OCI-M2 (cell line): ENCODE results near the gene CENPL.
"Not testable (repeated sequence)": the region's sequence is repeated elsewhere in the genome, so short reads cannot be mapped to it uniquely, and the experiment has no call there.

ENCODE experiments used
- DNase-seq: peaks from one replicate; lab custom pipeline; 2025; ENCODE audit not compliant: unreplicated experiment; lab: John Stamatoyannopoulos, UW

CENPL gene

DNA sequence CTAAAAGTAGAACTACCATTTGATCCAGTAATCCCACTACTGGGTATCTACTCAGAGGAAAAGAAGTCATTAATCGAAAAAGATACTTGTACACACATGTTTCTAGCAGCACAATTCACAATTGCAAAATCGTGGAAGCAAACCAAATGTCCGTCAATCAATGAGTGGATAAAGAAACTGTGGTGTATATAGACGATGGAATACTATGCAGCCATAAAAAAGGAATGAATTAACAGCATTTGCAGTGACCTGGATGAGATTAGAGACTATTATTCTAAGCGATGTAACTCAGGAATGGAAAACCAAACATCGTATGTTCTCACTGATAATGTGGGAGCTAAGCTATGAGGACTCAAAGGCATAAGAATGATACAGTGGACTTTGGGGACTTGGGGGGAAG is 60.4 kb downstream of the CENPL start:
- DNase-seq, result not testable (repeated sequence)

- no peak for DNase-seq
Measured at GRCh38 chr1:173758980-173759379, 65.7 kb downstream of the CENPL start.

GRCh38 chr1:173758110-173758509 is 66.6 kb downstream of the CENPL start:
- DNase-seq, result no peak

GRCh38 chr1:173757666-173758065 is 67.0 kb downstream of the CENPL start:
- DNase-seq, result no peak

DNA sequence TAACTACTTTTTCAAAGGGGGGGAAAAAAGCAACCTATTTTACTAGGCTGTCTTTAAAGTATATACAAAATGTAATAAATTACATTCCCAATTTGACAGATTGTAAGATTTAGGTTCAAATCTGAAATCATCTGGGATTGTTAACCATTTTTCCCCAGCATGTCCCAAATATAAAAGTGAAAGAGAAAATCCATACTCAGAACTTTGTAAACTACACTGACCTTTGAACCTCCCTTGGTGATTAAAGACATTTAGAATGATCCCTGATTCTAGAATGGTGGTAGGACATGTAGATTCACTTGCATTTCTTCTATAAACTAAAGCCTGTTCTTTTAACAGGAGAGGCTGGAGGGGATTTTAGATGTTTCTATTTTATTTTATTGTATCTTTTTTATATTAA is 70.9 kb downstream of the CENPL start:
- no peak for DNase-seq
